Measurements from ENCODE around the gene DAPK3.

GRCh38 chr19:3979289-3979673 lies 8.4 kb upstream of the DAPK3 start:
- TF ChIP-seq CTCF (IDR thresholded peaks at IDR 0.05) = no peak
- TF ChIP-seq EP300 (IDR thresholded peaks at IDR 0.05) = no peak
- TF ChIP-seq POLR2A (IDR thresholded peaks at IDR 0.05) = no peak
